IPS-18c (cell line): ENCODE results near the gene OR8D2.
"Not testable (repeated sequence)": the region's sequence is repeated elsewhere in the genome, so short reads cannot be mapped to it uniquely, and the experiment has no call there.

Experiments used
- H3K4me3 ChIP-seq: 2 replicates; pipeline ENCODE4 v1.7.0; 2013; ENCODE audit warnings: low read depth, mild to moderate bottlenecking, low read length, moderate library complexity; ENCODE audit not compliant: insufficient read depth
- H3K9me3 ChIP-seq: one replicate; pipeline ENCODE4 v1.6.1; 2013; ENCODE audit warnings: mild to moderate bottlenecking, low read length, moderate library complexity; ENCODE audit not compliant: control insufficient read depth, insufficient read depth

Gene OR8D2

GRCh38 chr11:124302347-124303125 lies 17.5 kb downstream of the OR8D2 start:
- no peak overlapping the region for H3K4me3 ChIP-seq
- no peaks in the 10 kb centered on the region for H3K9me3 ChIP-seq

DNA sequence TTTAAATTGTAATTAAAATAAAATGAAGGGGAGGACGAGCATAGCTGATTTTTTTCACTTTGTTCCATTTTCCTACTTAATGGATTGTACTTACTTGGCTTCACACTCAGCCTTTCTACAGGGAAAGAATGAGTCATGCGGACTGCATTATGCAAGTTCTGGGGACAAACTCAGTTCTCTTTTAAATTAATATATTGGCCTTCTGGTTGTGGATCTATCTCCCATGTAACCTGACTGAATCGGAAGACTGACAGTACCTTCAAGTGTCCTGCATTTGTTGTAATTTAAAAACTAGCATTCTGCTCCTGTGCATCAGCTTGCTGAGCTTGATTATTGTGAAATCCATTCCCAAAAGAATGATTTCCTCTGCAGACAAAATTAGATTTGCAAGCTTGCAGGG lies 18.4 kb downstream of the OR8D2 start:
- Histone ChIP-seq H3K4me3 (no peak overlapping the region), H3K9me3 (no peaks in the 10 kb centered on the region)

- H3K4me3 ChIP-seq: no peak overlapping the region
These were observed 22.1 kb downstream of the OR8D2 start for GRCh38 chr11:124297921-124298320.

DNA sequence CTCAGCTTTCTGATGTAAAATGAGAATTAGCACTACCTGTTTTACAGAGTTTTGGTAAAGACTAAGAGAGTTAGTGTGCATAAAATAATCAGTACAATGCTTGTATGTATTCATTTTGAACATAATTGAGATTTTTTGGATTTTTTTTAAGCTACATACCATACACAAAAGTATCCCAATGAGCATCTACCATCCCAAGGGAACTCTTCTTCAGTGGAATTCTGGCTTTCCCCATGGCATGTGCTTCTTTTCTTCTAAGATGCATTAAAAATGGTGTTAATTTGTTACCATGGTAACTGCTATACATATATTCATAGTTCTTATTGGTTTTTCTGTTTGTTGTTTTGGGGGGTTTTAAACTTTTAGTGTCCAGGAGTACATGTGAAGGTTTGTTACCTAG lies 24.0 kb downstream of the OR8D2 start:
- no peak overlapping the region for H3K4me3 ChIP-seq
- no peaks in the 10 kb centered on the region for H3K9me3 ChIP-seq

More at GRCh38 chr11:124297921-124298320, 22.1 kb downstream of the OR8D2 start:
- H3K9me3 ChIP-seq: no peaks in the 10 kb centered on the region

- H3K4me3 ChIP-seq: no peak overlapping the region
- H3K9me3 ChIP-seq: no peaks in the 10 kb centered on the region
These were observed 25.3 kb downstream of the OR8D2 start for GRCh38 chr11:124294687-124295086.

- Histone ChIP-seq H3K4me3 (no peak overlapping the region), H3K9me3 (no peaks in the 10 kb centered on the region)
These were observed 34.2 kb downstream of the OR8D2 start for GRCh38 chr11:124285610-124286344.

- no peak overlapping the region for H3K4me3 ChIP-seq
These were observed 41.7 kb downstream of the OR8D2 start for GRCh38 chr11:124278261-124278660.

DNA sequence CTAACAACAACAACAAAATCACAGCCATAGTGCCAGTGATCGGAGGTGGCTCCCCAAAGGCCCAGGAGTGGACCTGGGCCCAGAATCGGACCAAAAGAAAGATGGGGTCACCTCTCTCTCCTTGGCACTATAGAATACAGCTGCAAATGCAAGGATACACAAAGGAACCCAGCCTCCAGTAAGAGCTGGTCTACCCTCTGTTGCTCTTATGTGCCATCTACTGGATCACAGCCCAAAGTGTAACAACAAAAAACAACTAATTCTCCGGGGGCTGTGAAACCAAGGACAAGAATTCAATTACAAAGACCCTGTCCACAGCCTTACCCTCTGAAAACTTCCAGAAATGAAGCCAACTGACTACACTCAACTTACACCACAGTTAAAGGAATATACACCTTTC lies 42.2 kb downstream of the OR8D2 start:
- H3K9me3 ChIP-seq: no peaks in the 10 kb centered on the region
- H3K4me3 ChIP-seq: no peak overlapping the region

More at GRCh38 chr11:124278261-124278660, 41.7 kb downstream of the OR8D2 start:
- H3K9me3 ChIP-seq: no peaks in the 10 kb centered on the region

GRCh38 chr11:124277207-124277606 lies 42.8 kb downstream of the OR8D2 start:
- H3K4me3 ChIP-seq: no peak overlapping the region
- H3K9me3 ChIP-seq: no peaks in the 10 kb centered on the region

- Histone ChIP-seq H3K9me3 (no peaks in the 10 kb centered on the region), H3K4me3 (no peak overlapping the region)
These were observed 43.9 kb downstream of the OR8D2 start for GRCh38 chr11:124276081-124276480.

- no peaks in the 10 kb centered on the region for H3K9me3 ChIP-seq
- no peak overlapping the region for H3K4me3 ChIP-seq
These were observed 46.0 kb downstream of the OR8D2 start for GRCh38 chr11:124274000-124274399.

- H3K4me3 ChIP-seq, H3K9me3 ChIP-seq: not testable (repeated sequence)
These were observed 49.1 kb downstream of the OR8D2 start for GRCh38 chr11:124270886-124271285.
